Esophagus squamous epithelium (tissue), 4 donors: ENCODE measurements around the gene GLIS1.

Source experiments
- CTCF ChIP-seq, 6 experiments: fragments of 450-650 bp in 4 of 6; fragments of 200-600 bp in 2 of 6; sonication (generic) in 2 of 6; IDR thresholded peaks; one replicate each; pipeline ENCODE4 v1.5.1; 2016 to 2019; ENCODE audit warnings: antibody characterized with exemption in 6 of 6, mild to moderate bottlenecking in 4 of 6, moderate library complexity in 4 of 6
- POLR2A ChIP-seq, 4 donors: fragments of 450-650 bp; IDR thresholded peaks; one replicate each; pipeline ENCODE4 v1.6.1; 2017; ENCODE audit warnings: antibody characterized with exemption in 4 of 4, mild to moderate bottlenecking in 4 of 4, moderate library complexity in 3 of 4

GRCh38 chr1:53666566-53666965 lies 72.4 kb downstream of the GLIS1 start:
- no peak for TF ChIP-seq CTCF (IDR thresholded peaks at IDR 0.05)
- TF ChIP-seq POLR2A (IDR thresholded peaks at IDR 0.05): no peak
